Measurements from ENCODE around the gene CAB39.

Gene CAB39

DNA sequence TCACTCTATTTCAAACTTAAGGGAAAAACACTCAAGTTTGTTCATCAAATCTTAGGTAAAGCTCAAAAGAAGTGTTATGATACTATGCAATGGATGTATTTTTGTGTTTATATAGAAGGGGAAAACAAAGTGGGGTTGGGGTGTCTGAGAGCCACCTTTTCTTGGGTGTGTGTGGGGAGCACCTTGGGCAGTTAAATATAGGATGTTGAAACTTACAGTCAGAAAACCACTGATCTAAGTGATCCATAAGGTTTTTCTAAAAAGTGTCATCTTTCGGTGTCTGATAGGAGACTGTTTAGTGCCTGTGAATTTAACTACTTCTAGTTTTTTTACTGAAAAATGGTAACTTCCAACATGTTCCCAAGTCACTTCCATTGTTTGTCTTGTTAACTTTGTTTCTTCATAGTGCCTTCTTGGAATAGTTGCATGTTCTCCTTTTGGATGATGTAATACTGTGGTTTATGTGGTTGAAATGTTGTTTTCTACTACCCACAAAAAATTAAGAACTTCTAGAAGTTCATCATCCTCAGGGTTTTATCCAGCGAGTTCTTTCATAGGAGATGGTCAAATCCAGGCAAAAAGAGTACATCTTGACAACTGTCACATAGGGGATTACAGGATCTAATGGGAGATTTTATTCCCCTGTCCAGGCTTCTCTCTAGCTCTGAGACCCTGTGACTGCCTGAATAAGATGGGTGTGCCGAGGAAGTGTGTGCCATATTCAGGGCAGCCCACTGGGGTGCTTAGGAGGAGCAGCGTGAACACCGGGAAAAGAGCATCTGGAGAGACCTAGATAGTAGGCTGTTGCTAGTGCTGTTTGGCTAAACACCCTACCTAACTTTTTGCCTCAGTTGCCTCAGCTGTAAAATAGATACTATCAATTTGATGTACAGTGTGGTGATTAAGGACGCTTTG is 46.2 kb downstream of the CAB39 start:
- DNase-seq = no peak

GRCh38 chr2:230759481-230760167 is 47.0 kb downstream of the CAB39 start:
- no peak for DNase-seq

DNA sequence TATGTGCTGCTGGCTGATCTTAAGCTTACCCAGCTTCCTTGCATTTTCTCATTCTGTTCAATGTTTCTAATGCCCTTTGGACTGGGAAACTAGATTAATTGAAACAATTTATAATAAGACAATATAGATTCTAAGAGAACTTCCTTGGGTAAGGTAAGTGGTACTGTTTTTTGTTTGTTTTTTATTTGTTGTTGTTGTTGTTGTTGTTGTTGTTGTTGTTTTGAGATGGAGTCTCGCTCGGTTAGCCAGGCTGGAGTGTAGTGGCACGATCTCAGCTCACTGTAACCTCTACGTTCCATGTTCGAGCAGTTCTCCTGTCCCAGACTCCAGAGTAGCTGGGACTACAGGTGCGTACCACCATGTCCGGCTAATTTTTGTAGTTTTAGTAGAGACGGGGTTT is 49.1 kb downstream of the CAB39 start:
- no peak for DNase-seq

- DNase-seq = no peak
Observed at GRCh38 chr2:230762317-230762896, 49.8 kb downstream of the CAB39 start.

DNA sequence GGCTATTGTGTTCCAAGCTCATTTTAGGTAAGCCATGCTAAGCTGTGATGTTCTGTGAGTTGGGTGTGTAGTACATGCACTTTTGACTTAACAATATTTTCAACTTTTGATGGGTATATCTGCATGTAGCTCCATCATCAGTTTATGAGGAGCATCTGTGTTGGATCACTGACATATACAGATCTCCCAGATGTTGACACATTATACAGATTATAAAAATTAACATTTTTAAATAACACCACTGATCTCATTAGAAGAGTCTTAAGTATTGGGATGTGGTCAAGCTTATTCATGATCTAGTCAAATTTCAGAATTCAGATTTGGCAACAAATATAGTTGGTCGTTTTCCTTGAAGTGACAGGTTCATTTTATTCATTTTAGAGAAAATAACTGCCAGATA is 51.7 kb downstream of the CAB39 start:
- no peak for DNase-seq

DNA sequence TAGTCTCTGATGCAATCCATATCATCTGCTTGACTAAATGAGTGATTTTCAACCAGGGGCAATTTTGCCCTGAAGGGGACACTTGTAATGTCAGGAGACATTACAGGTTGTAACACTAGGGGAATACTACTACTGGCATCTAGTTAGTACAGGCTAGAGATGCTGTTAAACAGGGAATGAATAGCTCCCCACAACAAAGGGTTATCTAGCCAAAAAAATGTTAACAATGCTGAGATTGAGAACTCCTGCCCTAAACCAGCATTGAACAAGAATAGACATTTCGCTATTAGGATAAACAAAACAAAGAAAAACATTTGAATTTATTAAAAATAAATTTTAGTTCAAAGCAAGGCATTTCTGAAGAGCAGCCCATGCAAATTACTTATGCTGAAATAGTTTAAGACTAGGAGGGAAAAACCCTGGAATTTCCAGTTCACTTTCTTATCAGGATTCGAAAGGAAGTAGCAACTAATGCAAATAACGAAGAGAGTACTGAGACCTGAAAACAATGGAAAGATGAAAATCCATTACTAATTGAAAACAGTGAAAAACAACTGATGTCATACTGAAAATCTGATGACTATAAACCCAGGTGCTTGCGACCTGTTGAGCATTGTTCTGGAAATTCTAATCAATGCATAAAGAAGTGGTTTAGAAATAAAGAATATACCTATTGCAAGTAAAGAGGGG is 53.1 kb downstream of the CAB39 start:
- no peak for DNase-seq

- DNase-seq = no peak
Observed at GRCh38 chr2:230767862-230768388, 55.3 kb downstream of the CAB39 start.

DNA sequence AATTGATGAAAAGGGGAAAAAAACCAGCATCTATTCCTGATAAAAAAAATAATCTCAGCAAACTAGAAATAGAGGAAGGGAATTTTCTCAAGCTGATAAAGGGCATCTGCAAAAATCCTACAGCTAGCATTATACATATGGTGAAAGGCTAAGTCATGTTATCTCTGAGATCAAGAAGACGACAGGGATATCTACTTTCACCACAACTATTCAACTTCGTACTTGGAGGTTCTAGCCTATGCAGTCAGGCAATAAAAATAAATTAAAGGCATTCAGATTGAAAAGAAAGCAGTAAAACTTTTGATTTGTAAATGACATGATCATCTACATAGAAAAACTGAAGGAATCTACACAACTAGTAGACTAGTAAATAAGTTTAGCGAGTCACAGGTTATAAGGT is 58.2 kb downstream of the CAB39 start:
- no peak for DNase-seq

GRCh38 chr2:230772156-230772555 is 59.5 kb downstream of the CAB39 start:
- no peak for DNase-seq

GRCh38 chr2:230773039-230773773 is 60.6 kb downstream of the CAB39 start:
- no peak for DNase-seq

GRCh38 chr2:230774348-230774951 is 61.8 kb downstream of the CAB39 start:
- DNase-seq = no peak

DNA sequence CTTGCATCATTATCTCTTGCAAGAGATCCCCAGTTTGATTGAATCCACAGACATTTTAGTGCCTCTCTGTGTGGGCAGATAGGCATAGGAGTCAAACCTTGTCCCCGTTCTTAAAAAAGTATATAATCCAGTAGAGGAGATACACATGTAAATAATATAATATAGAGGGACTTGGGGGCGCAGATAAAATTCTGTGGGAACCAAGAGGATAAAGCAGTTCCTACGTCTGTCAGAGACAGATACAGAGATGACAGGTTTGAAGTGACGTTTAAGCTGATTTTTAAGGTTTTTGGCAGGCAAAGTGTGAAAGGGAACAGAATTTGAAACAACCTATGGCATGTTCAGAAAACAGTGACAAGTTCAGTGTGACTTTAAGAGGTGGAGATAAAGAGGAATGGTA is 63.1 kb downstream of the CAB39 start:
- DNase-seq = no peak

GRCh38 chr2:230777721-230778120 is 65.1 kb downstream of the CAB39 start:
- no peak for DNase-seq

GRCh38 chr2:230778350-230779063 is 65.9 kb downstream of the CAB39 start:
- DNase-seq = no peak

DNA sequence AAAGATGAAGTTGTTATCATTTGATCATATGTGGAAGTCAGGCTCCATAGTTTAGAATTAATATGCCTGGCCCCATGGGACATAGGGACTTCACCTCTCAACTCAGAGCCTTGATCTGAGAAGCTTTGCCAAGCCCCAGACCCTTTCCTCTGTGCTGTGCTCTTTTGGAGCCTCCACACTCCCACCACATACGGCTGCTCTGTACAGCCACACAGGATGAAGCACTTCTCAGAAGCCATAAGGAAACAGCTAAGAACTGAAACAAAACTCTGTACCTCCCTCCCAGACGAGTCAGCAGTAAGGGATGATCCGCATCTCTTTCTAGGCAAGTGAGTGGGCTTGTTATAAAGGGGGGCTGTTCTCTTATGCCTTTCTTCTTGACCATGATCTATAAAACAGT is 66.5 kb downstream of the CAB39 start:
- no peak for DNase-seq

GRCh38 chr2:230779607-230780006 is 67.0 kb downstream of the CAB39 start:
- no peak for DNase-seq

GRCh38 chr2:230781130-230781797 is 68.6 kb downstream of the CAB39 start:
- DNase-seq = no peak

GRCh38 chr2:230783101-230783500 is 70.5 kb downstream of the CAB39 start:
- DNase-seq = no peak

DNA sequence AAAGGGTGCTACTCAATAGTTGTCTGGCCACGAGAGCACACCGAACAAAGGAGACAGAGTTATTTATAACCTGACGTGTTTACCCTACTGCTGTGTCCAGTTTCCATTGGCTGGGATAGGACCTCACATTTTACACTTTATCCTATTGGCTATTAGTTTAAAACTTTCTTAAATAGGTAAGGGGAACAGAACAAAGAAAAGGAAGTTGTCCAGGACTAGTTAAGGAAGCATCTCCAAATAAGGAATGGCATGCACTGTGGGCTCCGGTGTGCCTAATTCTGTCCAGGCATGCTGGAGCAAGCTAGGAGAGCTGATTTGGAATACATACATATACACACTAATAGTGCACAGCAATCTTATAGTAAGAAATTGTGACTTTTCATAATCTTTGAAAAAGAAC is 72.2 kb downstream of the CAB39 start:
- no peak for DNase-seq

- no peak for DNase-seq
Observed at GRCh38 chr2:230785346-230785745, 72.7 kb downstream of the CAB39 start.

DNA sequence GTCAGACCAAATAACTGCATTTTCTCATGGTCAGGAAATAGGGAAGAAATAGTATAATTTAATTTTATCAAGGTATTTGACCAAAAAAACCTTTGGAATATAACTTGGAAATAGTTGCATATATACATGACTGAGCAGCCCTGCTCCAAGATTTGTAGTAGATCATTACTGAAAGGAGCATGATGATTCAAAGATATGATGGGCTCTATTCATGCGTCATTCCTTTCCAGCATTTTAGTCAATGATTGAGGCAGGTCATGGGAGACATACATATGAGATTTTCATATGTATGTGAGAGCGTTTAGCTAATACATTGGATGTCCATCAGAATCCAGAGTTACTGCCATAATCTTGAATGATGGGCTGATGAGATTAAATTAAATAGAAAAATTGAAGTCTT is 74.5 kb downstream of the CAB39 start:
- no peak for DNase-seq
